Globus pallidus (tissue), 1 donor: ENCODE data around the gene TYK2.
A peak's percentile ranks its signal among the peaks of the same experiment; 100 is the strongest.
"Not testable (repeated sequence)": the region's sequence is repeated elsewhere in the genome, so short reads cannot be mapped to it uniquely, and the experiment has no call there.

Source experiments
- DNase-seq: peaks from one replicate; pipeline ENCODE4 v3.0.0-alpha.2; 2015; ENCODE audit warnings: low spot score

TYK2 gene

DNA sequence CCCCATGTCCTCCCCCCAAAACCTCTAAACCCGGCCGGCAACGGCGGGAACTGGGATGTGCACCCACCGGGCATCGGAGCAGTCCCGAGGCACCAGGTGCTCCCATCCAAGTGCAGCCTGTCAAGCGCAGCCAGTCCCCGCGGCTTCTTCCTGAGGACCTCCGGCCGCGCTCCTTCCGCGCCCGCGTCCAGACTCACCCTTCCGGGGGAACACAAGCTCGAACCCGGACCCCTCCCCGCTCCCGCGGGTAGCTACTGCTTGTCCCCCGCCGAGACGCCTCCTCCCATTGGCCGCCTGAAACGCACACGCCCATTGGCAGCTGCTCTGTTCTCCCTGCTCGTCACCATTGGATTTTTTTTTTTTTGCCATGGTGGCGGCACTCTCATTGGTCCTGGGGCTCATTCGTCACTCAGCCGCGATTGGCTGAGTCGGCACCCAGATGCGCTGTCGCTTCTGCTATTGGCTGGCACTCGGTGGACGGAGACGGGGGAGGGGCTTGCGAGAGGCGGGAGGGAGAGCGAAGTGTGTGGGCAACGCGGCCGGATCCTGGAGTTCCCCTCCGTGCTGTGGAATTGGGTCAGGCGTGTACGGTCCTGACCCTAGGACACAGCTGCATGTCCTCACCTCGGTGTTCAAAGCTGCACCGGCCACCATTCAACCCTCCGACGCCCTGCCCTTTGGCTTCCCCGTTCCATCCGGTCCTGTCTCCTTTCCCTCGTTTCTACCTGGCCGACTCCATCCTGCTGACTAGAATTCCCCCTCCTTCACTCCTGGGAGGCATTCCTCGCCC is at the start of gene TYK2:
TSS of gene TYK2 (minus strand) at position 260 of the 790 bp plus-strand sequence. CDS start 2,166 bp downstream, outside the sequence.
- peak; percentile 98 for DNase-seq

DNA sequence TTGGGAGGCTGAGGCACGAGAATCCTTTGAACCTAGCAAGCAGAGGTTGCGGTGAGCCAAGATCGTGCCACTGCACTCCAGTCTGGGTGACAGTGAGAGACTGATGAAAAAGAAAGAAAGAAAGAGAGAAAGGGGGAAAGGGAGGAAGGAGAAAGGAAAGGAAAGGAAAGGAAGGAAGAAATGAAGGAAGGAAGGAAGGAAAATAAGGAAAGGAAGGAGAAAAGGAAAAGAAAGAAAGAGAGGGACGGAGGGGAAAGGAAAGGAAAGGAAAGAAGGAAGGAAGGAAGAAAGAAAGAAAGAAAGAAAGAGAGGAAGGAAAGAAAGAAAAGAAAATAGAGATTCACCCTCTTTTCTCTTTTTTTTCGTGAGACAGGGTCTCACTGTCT is 48.6 kb upstream of the TYK2 start:
- no peak for DNase-seq

DNA sequence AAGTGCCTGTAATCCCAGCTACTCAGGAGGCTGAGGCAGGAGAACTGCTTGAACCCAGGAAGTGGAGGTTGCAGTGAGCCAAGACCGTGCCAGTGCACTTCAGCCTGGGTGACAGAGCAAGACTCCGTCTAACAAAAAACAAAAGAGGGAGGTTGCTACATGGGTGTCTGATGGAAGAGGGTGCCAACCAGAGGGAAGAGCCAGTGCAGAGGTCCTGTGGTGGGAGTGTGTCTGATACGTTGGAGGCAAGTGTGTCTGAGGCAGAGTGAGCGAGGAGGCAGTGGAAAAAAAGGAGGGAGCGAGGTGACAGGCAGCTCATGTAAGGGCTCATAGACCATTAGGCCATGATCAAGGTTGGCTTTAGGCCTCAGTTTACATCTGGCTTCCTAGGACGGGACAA is 46.8 kb upstream of the TYK2 start:
- DNase-seq, result no peak

DNA sequence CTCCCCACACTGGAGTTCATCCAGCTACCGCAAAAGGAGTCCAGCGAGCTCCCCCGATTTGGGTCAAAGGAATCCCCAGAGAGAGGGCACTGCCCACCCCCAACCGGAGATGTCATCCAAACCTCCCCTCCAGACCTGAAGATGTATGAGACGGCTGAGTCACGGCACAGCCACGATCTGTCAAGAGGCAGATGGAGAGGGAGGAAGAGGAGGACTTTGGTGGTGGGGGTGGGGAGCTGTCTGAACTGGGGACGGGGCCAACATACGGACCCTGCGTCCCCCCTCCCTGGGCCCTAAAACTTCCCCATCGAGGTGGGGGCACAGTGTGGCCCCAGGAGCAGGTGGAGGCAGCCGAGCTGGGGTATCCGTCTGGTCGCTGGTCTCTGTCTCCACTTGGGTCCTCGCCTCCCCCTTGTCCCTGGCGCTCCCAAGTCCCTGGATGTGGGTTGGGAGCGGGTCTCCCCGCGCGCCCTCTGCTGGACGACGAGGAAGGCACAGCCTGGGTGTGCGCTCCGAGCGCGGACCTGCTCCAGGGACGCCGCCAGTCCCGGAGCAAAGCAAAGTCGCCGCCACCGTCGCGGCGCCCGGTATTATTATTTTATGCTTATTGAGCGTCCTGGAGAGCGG is 43.8 kb upstream of the TYK2 start:
- no peak for DNase-seq

DNA sequence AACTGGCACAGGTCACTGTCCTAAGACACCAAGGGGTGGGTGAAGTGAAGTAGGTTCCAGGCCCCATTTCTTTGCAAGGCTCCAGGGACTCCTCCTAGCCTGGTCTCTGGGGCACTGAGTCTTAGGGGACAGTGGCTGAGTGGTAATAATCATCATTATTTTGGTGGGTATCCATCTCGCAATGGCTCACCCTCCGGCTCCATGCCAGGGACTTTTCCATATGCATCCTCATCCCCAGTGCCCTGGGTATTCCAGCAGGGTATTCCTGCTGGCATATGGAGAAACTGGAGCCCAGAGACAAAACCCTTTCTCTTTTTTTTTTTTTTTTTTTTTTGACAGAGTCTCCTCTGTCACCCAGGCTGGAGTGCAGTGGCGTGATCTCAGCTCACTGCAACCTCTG is 42.5 kb upstream of the TYK2 start:
- DNase-seq, result no peak

DNA sequence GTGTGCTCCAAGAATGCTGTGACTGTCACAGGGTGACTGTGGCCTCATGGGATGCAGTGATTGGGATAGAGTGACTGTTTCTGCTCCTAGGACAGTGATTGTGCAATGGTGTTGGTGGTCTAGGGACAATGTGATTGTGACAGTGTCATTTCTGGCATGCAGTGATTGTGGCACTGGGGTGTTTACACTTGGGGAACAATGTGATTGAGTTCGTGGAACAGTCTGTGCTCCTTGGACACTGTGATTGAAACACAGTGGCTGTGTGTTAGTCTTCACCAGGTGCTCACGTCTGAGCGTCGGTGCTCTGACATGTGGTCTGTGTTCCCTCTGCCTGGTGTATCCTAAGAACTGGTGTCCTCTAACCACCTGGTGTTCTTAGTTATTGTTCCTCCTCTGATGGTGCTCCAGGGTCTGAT is 41.7 kb upstream of the TYK2 start:
- no peak for DNase-seq

DNA sequence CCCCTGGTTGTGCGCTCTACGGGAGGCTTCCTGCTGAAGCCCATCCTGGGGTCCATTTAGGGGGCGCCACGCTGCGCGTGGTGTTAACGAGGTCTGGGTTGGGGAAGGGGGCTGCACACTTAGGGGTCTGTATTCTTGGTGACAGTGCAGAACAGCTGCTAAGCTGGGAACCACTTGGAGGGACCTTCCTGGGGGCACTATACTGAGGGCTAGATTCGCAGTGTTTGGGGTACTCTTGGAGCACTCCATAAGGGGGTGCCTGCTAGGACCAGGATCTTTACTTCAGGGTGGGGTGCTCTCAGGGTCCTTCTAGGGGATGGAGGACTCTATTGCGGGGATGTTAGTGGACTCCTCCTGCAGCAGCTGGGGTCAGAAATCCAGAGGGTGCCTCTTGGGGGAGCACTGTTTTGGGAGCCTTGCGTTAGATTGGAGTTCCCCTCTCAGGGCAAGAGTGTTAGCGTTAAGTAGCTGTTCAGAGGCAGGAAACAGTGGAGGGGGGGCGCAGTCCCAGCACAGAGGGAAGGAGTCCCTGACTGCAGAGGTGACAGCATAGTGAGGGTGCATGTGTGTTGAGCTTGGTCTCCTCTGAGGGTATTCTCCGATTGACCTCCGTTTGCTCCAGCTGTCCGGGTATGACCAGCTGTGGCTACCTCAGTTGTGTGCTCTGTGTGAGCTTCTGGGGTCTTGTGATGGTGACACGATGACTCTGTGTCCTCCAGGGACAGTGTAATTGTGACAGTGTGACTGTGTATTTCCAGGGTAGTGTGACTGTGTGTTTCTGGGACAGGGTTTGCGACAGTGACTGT is 41.1 kb upstream of the TYK2 start:
- no peak for DNase-seq

DNA sequence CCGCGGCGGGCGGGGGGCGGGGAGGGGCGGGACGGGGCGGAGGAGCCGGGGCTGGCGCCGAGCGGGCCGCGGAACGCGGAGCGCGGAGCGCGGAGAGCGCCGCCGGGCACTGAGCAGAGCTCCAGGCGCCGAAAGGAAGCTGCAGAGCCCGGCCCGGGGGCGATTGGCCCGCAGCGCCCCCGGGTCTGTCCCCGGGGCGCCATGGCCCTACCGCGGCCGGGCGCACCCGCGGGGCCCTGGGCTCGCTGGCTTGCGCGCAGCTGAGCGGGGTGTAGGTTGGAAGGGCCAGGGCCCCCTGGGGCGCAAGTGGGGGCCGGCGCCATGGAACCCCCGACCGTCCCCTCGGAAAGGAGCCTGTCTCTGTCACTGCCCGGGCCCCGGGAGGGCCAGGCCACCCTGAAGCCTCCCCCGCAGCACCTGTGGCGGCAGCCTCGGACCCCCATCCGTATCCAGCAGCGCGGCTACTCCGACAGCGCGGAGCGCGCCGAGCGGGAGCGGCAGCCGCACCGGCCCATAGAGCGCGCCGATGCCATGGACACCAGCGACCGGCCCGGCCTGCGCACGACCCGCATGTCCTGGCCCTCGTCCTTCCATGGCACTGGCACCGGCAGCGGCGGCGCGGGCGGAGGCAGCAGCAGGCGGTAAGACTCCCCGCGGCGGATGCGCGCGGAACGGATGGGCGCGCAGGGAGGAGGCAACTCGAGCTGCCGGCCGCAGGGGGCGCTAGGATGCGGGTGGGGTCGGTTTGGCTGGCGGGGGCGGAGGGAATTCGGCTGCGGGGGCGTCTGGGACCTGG is 40.3 kb upstream of the TYK2 start, which contains the start of gene PDE4A:
TSS of gene PDE4A (plus strand) at position 95 of the 796 bp plus-strand sequence. CDS start at position 322, 227 bp downstream.
- no peak for DNase-seq

DNA sequence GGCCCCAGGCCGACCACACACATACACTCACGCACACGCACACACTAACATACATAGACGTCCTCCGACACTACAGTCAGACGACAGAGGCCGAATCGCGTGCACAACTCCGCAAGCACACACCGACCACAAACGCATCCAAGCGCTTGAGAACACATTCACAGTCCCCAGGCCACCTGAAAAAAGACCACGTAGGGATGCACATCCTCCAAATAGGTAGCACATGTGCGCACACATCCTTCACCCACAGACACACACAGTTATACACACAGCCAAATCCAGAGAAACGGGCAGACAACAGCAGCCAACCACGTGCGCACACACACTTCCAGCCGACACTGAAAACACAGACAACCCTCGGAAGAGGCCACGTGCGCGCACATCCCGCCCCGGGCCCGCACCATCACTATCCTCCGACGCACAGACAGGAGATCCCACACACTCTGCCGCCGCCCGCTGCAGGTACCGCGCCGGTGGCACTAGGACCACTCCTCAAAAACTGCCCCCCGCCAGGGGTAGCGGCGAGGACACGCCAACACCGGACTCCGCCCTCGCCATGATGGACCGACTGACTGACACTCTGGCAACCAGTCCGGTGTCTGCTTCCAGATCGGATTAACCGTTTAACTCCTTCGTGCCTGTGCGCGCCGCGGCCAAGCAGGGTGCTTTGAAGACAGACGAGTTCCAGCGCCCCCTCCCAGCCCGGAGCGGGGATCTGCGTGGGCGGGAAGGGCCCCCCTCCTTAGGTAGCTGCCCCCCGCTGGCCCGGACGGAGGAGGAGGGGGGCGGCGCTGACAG is 39.5 kb upstream of the TYK2 start:
- no peak for DNase-seq

DNA sequence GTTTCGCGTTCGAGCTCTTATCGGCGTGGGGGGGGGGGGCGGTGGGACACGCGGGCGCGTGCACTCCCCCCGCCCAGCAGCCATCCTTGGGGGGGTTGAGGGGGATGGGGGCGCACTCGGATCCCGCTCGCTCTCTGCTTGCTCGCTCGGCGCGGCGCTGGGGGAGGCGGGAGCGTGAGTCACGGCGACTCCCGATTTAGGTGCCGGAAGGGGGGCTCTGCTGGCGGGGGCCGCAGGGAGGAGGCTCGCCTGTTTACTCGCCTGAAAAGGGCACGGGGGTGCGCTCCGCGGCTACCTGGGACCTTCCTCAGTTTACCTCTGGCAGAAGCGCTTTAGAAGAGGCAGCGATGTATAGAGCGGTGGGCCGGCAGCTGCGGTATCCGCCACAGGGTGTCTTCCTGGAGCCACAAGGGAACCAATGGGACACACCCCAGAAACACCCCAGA is 38.9 kb upstream of the TYK2 start:
- no peak for DNase-seq

DNA sequence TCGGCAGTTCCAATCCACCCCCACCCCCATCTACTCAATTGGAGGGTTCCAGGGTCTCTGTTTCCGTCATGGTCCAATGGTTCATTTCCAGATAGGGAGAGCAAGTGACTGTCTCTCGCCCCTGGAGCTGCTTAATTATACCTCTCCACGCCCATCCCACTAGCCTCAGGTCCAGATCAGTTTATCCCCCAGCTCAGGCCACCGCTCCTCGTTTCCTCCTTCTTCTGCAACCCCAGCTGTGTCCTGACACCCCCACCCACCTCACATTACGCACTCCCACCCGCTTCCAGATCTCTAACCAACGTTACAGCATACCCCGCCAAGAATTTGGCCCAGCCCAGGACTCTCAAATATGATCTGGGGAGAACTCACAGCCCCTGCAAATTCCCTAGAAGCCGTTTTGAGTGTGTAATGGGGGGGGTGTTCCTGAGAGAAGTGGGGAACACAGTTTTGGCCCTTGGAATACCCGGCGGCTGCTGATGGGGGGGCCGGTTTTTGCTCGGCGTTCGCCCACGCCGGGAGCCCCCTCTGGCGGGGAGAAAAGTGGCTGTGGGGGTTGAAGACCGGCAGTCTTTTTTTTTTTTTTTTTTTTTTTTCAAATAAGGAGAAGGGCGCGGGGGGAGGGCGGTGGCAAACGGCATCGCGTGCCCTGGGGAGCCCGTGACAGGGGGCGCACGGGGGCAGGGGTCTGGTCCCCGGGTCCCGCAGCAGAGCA is 38.3 kb upstream of the TYK2 start:
- no peak for DNase-seq

DNA sequence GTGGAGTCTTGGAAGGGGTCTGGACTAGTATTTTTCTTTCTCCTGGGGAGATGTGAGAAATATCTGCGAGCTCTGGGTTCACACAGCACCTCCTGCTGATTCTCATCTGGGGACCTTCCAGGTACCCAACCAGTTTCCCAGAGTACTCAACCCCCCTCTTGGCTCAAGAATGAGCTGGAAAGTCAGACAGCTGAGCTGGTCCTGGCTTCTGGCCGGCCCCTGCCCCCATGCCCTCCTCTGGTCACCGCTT is 37.8 kb upstream of the TYK2 start:
- DNase-seq, result no peak

DNA sequence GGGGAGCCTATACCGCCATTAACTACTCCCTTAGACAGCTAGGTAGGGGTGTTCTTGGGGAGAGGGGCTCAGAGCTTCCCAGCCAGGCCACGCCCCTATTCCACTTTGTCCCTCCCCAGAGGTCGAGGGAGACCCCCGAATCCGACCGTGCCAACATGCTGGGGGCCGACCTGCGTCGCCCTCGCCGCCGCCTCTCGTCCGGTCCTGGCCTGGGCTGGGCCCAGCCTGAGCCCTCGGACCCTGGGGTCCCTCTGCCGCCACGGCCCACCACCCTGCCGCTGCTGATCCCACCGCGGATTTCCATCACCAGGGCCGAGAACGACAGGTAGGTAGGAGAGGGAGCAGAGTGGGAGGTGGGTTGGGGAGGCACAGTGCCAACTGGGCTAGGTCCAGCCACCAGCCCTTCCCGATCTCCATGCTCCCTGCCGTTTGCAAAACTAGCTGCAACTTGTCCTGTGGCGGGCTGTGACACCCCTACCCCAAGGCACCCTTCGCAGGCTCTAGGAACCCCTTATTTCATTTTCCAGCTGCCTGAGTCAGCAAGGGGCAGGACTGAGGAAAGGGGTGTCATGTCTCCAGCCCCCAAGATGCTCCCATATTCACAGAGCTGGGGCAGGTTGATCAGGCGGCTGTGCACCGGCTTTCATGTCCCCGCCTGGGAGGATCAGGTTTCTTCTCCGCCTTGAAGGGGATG is 37.3 kb upstream of the TYK2 start:
- no peak for DNase-seq

DNA sequence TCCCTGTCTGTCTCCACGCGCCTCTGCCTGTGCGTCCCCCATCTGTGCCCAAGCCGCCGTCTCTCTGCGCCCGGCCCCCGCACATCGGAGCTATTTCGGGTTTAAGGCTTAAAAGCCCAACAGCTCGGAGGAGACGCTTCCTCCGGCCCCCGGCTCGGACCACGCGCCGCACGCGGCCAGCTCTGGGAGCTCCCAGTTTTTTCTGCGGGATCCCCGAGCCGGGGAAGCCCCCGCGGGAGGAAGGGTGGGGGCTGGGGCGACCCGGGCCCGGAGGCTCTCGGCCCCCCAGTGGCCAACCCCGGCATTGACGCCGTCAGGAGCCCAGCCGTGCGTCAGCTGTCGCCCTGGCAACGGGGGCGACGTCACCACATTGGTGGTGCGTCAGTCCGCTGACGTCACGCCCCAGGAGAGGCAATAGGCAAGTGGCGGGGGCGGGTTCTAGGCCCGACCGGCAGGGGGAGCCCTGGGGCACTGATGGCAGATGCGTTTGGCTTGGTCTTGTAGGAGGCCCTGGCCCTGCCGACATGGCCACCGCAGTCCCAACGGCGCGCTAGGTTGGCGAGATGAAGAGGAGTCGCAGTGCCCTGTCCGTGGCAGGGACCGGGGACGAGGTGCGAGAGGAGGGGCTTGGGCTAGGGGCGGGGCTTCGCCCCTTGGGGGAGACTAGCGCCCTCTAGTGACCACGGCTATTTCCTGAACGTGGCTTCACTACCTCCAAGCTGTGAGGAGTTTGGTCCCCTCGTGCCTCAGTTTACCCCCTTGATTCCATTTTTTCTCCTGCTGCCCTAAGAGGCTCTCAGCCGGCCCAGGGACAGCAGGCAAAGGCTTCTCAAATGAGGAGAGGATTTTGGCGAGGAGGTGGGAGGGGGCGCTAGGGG is 36.2 kb upstream of the TYK2 start:
- peak; percentile 47 for DNase-seq

DNA sequence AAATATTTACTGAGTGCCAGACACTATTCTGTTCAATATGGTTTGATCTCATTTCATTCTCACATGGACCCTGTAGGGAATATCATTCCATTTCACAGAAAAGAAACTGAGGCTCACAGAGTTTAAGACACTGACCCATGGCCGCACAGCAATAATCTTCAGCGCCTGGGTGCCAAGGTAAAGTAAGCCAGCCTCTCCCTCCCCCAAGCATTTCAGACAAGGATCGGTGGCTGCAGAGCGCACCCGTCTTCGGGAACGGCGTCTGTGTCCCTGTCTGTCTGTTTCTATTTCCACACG is 35.7 kb upstream of the TYK2 start:
- DNase-seq, result no peak

DNA sequence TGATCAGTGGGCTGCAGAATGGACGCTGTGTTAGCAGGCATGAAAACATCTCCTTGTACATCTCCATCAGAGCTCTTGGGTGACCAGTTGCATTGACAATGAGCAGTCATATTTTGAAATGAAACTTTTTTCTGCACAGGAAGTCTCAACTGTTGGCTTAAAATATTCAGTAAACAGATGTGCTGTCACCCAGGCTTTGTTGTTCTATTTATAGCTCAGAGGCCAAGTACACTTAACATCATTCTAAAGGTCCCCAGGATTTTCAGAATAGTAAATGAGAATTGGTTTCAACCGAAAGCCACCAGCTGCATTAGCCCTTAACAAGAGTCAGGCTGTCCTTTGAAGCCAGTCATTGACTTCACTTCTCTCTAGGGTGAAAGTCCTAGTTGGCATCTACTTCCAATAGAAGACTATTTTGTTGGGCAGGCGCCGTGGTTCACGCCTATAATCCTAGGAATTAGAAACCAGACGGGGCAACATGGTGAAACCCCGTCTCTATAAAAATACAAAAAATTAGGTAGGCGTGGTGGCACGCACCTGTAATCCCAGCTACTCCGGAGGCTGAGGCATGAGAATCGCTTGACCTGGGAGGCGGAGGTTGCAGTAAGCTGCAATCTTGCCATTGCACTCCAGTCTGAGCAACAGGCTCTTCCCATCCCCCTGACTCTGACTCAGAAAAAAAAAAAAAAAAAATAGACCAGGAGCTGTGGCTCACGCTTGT is 32.0 kb upstream of the TYK2 start:
- DNase-seq, result no peak

DNA sequence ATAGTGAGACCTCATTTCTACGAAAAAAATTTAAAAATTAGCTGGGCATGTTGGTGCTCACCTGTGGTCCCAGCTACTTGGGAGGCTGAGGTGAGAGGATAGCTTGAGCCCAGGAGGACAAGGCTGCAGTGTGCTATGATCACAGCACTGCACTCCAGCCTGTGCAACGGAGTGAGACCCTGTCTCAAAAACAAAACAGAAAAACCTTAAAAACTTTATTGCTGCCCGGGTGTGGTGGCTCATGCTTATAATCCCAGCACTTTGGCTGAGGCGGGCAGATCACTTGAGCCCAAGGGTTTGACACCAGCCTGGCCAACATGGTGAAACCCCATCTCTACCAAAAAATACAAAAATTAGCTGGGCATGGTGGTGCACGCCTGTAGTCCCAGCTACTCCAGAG is 30.9 kb upstream of the TYK2 start:
- not testable (repeated sequence) for DNase-seq

DNA sequence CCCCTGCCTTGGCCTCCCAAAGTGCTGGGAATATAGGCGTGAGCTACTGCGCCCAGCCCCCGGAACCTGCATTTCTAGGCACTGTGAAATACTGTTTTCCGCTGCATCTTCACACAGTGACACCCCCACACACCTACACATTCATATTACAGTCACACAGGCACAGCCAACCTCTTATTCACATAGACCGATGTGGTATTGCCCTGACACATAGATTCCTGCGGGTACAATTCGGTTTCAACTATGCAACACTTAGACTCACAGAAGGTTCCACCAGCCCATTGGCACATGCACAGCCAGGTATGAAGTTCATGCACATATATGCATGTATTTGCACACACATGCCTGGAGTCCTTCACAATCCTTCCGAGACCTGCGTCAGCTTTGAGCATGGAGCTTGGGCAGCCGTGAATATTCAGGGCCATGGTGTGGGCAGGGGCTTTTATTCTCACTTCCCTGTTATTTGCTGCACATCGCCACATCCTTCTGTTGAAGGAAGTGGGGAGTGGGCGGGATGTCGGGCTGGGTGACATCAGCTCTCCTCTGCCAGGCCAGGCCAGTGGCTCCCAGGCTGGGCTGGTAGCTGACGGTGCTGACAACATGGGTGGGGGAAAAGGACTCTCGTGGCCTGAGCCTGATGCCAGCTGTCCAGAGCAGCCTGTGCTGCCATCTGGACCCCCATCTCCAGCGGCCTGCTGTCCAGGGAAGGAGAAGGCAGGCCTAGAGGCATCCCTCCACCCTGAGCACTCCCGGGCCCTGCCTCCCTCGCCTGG is 28.3 kb upstream of the TYK2 start:
- peak; percentile 51 for DNase-seq
